Mucosa of stomach (tissue), 1 donor: ENCODE data around the gene HSPG2.
"Not testable (repeated sequence)": the region's sequence is repeated elsewhere in the genome, so short reads cannot be mapped to it uniquely, and the experiment has no call there.

Experiments
- H3K27me3 ChIP-seq: one replicate; pipeline ENCODE4 v1.7.0; 2013; ENCODE audit warnings: mild to moderate bottlenecking, low read length; ENCODE audit not compliant: control insufficient read depth, insufficient read depth
- H3K36me3 ChIP-seq: one replicate; pipeline ENCODE4 v1.7.0; 2013; ENCODE audit warnings: low read length; ENCODE audit not compliant: control insufficient read depth, insufficient read depth
- H3K4me1 ChIP-seq: one replicate; pipeline ENCODE4 v1.7.0; 2013; ENCODE audit warnings: mild to moderate bottlenecking, low read length; ENCODE audit not compliant: control insufficient read depth, insufficient read depth
- H3K4me3 ChIP-seq: one replicate; pipeline ENCODE4 v1.7.0; 2013; ENCODE audit warnings: low read length
- H3K9ac ChIP-seq: one replicate; pipeline ENCODE4 v1.7.0; 2013; ENCODE audit warnings: mild to moderate bottlenecking, low read length, moderate library complexity
- H3K9me3 ChIP-seq: one replicate; pipeline ENCODE4 v1.7.0; 2013; ENCODE audit warnings: mild to moderate bottlenecking, low read length, moderate library complexity; ENCODE audit not compliant: control insufficient read depth
- donor health status: Pancreatic carcinoma.

HSPG2 gene

DNA sequence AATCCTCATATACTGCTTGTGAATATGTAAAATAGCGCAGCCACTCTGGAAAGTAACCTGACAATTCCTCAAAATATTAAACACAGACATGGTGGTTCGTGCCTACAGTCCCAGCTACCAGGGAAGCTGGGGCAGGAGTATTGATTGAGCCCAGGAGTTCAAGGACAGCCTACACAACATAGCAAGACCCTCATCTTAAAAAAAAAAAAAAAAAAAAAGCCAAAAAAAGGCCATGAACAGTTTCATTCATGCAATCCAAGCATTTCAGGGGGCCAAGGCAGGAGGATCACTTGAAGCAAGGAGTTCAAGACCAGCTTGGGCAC lies 158.7 kb downstream of the HSPG2 start:
- H3K9ac ChIP-seq = no peak overlapping the region
- H3K4me1 ChIP-seq = peaks cover 10% of the 10 kb centered on the region
- no peaks in the 10 kb centered on the region for H3K36me3 ChIP-seq
- no peak overlapping the region for H3K4me3 ChIP-seq
- no peaks in the 10 kb centered on the region for H3K9me3 ChIP-seq
- H3K27me3 ChIP-seq = no peaks in the 10 kb centered on the region

- not testable (repeated sequence) for H3K9me3 ChIP-seq, H3K27me3 ChIP-seq, H3K4me3 ChIP-seq, H3K36me3 ChIP-seq, H3K9ac ChIP-seq
- peaks cover 10% of the 10 kb centered on the region for H3K4me1 ChIP-seq
Observed at GRCh38 chr1:21776925-21777324, 160.2 kb downstream of the HSPG2 start.

- Histone ChIP-seq H3K4me3 (no peak overlapping the region), H3K36me3 (no peaks in the 10 kb centered on the region), H3K9ac (no peak overlapping the region), H3K27me3 (no peaks in the 10 kb centered on the region), H3K9me3 (no peaks in the 10 kb centered on the region), H3K4me1 (peaks cover 10% of the 10 kb centered on the region)
Observed at GRCh38 chr1:21775985-21776562, 161.0 kb downstream of the HSPG2 start.

GRCh38 chr1:21775550-21775914 lies 161.6 kb downstream of the HSPG2 start:
- Histone ChIP-seq H3K9me3 (no peaks in the 10 kb centered on the region), H3K36me3 (no peaks in the 10 kb centered on the region), H3K9ac (no peak overlapping the region), H3K4me1 (peaks cover 10% of the 10 kb centered on the region), H3K4me3 (no peak overlapping the region), H3K27me3 (no peaks in the 10 kb centered on the region)

- H3K36me3 ChIP-seq = no peaks in the 10 kb centered on the region
- no peak overlapping the region for H3K9ac ChIP-seq
- H3K4me3 ChIP-seq = no peak overlapping the region
- H3K9me3 ChIP-seq = no peaks in the 10 kb centered on the region
- no peaks in the 10 kb centered on the region for H3K27me3 ChIP-seq
- H3K4me1 ChIP-seq = peaks cover 10% of the 10 kb centered on the region
Observed at GRCh38 chr1:21774835-21775549, 162.1 kb downstream of the HSPG2 start.

DNA sequence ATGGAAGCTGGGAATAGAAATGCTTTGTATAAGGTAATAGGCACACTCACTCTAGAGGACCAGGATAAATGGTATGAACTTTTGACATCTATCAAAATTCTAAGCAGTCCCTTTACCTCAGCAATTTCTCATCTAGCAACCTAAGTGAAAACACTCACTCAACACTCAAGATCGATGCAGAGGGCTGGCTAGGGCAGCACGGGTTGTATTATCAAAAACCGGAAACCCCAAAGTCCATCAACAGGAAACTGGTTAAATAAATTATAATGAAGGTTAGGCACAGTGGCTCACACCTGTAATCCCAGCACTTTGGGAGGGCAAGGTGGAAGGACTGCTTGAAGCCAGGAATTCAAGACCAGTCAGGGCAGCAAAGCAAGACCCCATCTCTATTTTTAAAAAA lies 163.5 kb downstream of the HSPG2 start:
- Histone ChIP-seq H3K9me3 (no peaks in the 10 kb centered on the region), H3K36me3 (no peaks in the 10 kb centered on the region), H3K27me3 (no peaks in the 10 kb centered on the region), H3K9ac (no peak overlapping the region), H3K4me1 (peaks cover 10% of the 10 kb centered on the region), H3K4me3 (no peak overlapping the region)
